Measurements from ENCODE around the gene ATP1A3.
A peak's percentile ranks its signal among the peaks of the same experiment; 100 is the strongest.
"Not testable (repeated sequence)": the region's sequence is repeated elsewhere in the genome, so short reads cannot be mapped to it uniquely, and the experiment has no call there.

The ATP1A3 gene

GRCh38 chr19:42010245-42011126, 16.5 kb upstream of the ATP1A3 start:
- no peak for DNase-seq

DNA sequence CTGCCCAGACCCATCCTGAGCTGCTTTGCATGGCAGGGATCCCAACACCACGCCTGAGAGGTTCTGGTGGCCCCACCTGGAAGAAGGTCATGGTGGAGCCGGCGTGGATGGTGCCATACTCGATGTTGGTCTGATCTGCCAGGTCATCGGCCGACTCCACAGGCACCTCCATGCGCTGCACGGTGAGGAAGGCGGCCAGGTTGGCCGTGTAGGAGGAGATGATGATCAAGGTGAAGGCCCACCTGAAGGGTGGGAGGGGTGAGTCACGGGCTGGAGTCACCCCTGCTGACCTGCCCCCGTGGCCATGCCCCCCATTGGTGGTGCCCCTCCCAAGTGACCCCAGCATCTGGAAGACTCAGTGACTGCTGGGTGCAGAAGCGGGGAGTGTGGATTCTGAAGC, 12.5 kb upstream of the ATP1A3 start:
- DNase-seq, result no peak

- no peak for DNase-seq
Observed at GRCh38 chr19:42005504-42005903, 11.5 kb upstream of the ATP1A3 start.

- no peak for DNase-seq
Observed at GRCh38 chr19:42003506-42004294, 9.7 kb upstream of the ATP1A3 start.

- no peak for DNase-seq
Observed at GRCh38 chr19:41999878-42000208, 5.8 kb upstream of the ATP1A3 start.

- DNase-seq, result no peak
Observed at GRCh38 chr19:41999071-41999877, 5.2 kb upstream of the ATP1A3 start.

DNA sequence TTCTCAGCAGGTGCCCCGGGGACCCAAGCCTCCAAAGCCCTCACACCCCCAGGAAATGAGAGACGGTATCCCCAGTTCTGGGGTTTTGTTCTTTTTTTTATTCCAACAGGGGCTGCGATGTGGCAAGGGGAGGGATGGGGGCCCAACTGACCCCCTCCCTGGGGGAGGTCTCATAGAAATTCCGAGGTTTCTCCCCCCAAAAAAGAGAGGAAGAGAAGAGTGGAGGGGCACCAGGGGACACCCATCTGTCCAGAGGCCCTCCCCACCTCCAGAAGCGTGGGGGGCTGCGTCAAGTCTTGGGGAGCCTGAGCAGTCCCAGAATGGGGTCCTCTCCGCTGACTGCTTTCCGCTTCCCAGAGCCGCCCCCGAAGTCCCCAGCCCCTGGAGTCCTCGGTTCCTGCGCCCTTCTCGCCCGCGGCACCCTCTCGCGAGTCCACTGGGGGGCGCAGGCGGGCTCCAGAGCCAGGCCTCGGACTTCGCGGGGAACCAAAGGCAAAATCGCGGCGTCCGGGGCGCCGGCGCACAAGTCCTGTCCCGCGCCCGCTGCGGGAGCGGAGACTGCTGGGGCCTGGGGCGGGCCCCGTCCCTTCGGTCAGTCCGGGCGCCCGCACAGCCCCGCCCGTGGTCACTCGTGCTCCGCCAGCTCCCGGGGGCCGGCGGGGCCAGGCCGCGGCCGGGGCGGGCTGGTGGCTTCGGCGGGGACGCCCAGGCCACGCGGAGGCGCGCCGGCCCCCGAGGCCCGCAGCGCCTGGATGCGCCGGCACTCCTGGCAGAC, 4.4 kb upstream of the ATP1A3 start:
- peak; percentile 28 for DNase-seq

- no peak for DNase-seq
Observed at GRCh38 chr19:41997851-41998229, 3.8 kb upstream of the ATP1A3 start.

GRCh38 chr19:41997121-41997850, 3.3 kb upstream of the ATP1A3 start:
- DNase-seq, result no peak

GRCh38 chr19:41995959-41996797, 2.1 kb upstream of the ATP1A3 start:
- no peak for DNase-seq

- no peak for DNase-seq
Observed at GRCh38 chr19:41994994-41995958, 1.2 kb upstream of the ATP1A3 start.

GRCh38 chr19:41994521-41994971, 516 bp upstream of the ATP1A3 start:
- DNase-seq, result no peak

GRCh38 chr19:41991925-41992569, 2.0 kb downstream of the ATP1A3 start:
- DNase-seq, result not testable (repeated sequence)

DNA sequence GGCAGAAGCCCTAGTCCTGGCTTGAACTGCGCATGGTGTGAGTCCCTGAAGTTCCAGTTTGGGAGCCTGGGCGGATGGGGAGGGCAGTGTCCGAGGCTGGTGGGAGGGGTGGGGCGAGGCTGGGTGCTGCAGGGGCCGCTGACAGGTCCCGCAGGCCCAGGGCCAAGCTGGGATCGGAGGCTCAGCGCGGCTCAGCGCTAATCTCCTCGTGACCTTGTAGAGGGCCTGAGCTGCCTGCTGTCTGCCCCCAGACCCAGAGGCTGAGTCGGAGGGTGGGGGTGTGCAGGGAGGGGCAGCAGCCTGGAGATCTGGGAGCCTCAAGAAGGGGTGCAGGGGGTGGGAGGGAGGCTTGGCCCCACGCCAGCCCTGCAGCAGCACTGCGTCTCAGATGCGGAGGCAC, 3.0 kb downstream of the ATP1A3 start:
- DNase-seq, result no peak

DNA sequence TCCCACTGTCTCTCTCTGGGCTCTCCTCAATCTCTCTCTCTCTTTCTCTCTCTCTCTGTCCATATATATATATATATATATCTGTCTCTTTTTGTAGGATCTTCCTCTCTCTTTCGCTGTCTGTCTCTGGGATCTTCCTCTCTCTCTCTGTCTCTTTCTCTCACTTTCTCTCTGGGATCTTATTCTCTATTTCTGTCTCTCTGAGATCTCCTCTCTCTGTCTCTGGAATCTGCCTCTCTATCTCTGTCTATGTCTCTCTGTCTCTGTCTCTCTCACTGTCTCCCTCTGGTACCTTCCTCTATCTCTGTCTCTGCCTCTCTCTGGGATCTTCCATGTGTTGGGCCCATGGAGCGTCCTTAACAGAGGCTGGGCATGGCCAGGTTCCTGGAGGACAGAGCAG, 3.4 kb downstream of the ATP1A3 start:
- no peak for DNase-seq

DNA sequence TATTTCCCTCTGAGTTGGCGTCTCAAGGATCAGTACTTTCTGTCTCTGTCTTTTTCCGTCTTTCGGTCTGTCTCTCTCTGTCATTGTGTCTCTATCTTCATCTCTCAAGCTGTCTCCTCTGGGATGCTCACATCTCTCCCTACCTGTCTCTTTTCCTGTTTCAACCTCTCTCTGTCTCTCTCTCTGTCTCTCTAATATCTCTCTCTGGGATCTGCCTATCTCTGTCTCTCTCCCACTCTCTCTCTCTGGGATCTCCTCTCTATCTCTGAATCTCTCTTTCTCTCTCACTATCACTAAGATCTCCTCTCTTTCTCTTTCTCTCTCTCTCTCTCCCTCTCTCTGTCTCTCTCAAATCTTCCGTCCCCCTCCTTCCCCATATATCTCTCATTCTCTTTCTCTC, 4.0 kb downstream of the ATP1A3 start:
- no peak for DNase-seq

DNA sequence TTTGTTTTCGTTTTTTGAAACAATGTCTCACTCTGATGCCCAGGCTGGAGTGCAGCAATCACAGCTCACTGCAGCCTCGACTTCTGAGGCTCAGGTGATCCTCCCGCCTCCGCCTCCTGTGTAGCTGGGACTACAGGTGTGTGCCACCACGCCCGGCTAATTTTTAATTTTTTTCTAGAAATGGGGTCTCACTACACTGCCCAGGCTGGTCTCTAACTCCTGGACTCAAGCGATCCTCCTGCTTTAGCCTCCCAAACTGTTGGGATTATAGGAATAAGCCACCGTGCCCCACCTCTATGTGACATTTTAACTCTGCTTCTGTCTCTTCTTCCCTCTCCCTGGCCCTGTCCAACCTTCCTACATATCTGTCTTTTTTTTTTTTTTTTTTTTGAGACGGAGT, 5.1 kb downstream of the ATP1A3 start:
- no peak for DNase-seq

- no peak for DNase-seq
Observed at GRCh38 chr19:41987141-41987860, 6.7 kb downstream of the ATP1A3 start.
